Suprapubic skin (tissue), 4 donors: Measurements from ENCODE around the gene IBA57.

Source experiments
- CTCF ChIP-seq, 2 donors: fragments of 200-600 bp in 1 of 2; fragments of 450-650 bp in 1 of 2; sonication (generic) in 1 of 2; IDR thresholded peaks; one replicate each; pipeline ENCODE4 v1.5.1; 2016 to 2019; ENCODE audit warnings: antibody characterized with exemption in 2 of 2, mild to moderate bottlenecking in 1 of 2, moderate library complexity in 1 of 2
- EP300 ChIP-seq: sonication (generic); formaldehyde crosslinking; IDR thresholded peaks from one replicate; pipeline ENCODE4 v1.6.1; 2017; ENCODE audit warnings: antibody characterized with exemption
- POLR2A ChIP-seq, 2 donors: fragments of 450-650 bp; IDR thresholded peaks; one replicate each; pipeline ENCODE4 v1.6.1; 2017; ENCODE audit warnings: antibody characterized with exemption in 2 of 2, mild to moderate bottlenecking in 2 of 2, moderate library complexity in 2 of 2
- POLR2AphosphoS5 ChIP-seq, 3 donors: sonication (generic); formaldehyde crosslinking; IDR thresholded peaks; one replicate each; pipeline ENCODE4 v1.6.1; 2017; ENCODE audit warnings: antibody characterized with exemption in 3 of 3

DNA sequence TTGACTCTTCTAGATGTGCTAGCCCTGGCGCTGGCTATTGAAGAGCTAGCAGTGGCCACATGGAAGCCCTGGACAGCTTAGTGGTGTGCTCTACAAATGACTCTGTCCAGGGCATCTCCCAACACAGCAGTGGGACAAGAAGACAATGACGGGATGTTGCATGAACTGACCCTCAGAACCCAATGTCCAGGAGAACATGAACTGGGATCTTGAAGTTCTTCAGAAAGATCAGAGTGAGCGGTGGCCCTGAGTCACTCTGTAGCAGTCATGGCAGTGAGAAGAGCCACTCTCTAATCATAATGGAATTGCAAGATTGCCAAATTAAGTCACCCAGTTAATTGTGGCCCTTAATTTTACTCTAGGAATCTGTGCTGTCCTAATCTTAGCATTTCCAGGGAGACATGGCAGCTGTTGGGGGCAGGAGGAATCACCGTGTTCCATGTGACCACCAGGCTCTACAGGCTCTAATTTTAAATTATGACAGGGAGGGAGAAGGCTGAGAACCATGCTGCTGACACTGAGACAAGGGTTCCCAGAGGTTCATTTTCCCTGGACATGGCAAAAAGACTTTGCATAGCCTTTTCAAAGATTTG is 32.0 kb downstream of the IBA57 start:
- TF ChIP-seq POLR2AphosphoS5 (IDR thresholded peaks at IDR 0.05) (no peak), CTCF (IDR thresholded peaks at IDR 0.05) (no peak), POLR2A (IDR thresholded peaks at IDR 0.05) (no peak), EP300 (no peak)
